Endometrial microvascular endothelial cells (primary cell): Measurements from ENCODE around the gene B3GNT3. TPM values are rescaled to one million over a fixed set of nuclear protein-coding genes. Genes with fewer than 3 reads are reported as not detected.
"Not testable (repeated sequence)": the region's sequence is repeated elsewhere in the genome, so short reads cannot be mapped to it uniquely, and the experiment has no call there.

ENCODE experiments used
- in situ Hi-C: cut with HindIII; loops from 2 replicates; pipeline ENCODE4 v1.10.0; 2017; ENCODE audit warnings: low sequenced_read_pairs, low pct_unique_long_range_greater_than_20kb; ENCODE audit errors: inconsistent ontology term
- total RNA-seq: library from RNA; depleted of rRNA; stranded (reverse); fragments of >200 nt; gene quantifications from one replicate; pipeline ENCODE4 v1.2.3, GENCODE V29; 2015; ENCODE audit errors: inconsistent ontology term

Gene B3GNT3
- total RNA-seq, 1 donor from 2014 or later: not detected

- in situ Hi-C loops: no loop called here
Measured at GRCh38 chr19:17790059-17790780, 4.7 kb upstream of the B3GNT3 start.

GRCh38 chr19:17794412-17794730, 567 bp upstream of the B3GNT3 start:
- in situ Hi-C loops: no loop called here

- in situ Hi-C loops: no loop called here
Measured at GRCh38 chr19:17795495-17795856, 538 bp downstream of the B3GNT3 start.

GRCh38 chr19:17796013-17796837, 1.3 kb downstream of the B3GNT3 start:
- in situ Hi-C loops: no loop called here

GRCh38 chr19:17796838-17797423, 2.0 kb downstream of the B3GNT3 start:
- in situ Hi-C loops: no loop called here

- in situ Hi-C loops: no loop called here
Measured at GRCh38 chr19:17797424-17798201, 2.7 kb downstream of the B3GNT3 start.

- in situ Hi-C loops: not testable (repeated sequence)
Measured at GRCh38 chr19:17798599-17798998, 3.7 kb downstream of the B3GNT3 start.

- in situ Hi-C loops: no loop called here
Measured at GRCh38 chr19:17802137-17802858, 7.4 kb downstream of the B3GNT3 start.

- in situ Hi-C loops: no loop called here
Measured at GRCh38 chr19:17803264-17803896, 8.4 kb downstream of the B3GNT3 start.

- in situ Hi-C loops: no loop called here
Measured at GRCh38 chr19:17805427-17805826, 10.5 kb downstream of the B3GNT3 start.

GRCh38 chr19:17806945-17807344, 12.0 kb downstream of the B3GNT3 start:
- in situ Hi-C loops: no loop called here

GRCh38 chr19:17807731-17808316, 12.9 kb downstream of the B3GNT3 start:
- in situ Hi-C loops: no loop called here

GRCh38 chr19:17811103-17811502, 16.2 kb downstream of the B3GNT3 start:
- in situ Hi-C loops: no loop called here

- in situ Hi-C loops: no loop called here
Measured at GRCh38 chr19:17811681-17812080, 16.7 kb downstream of the B3GNT3 start.

GRCh38 chr19:17812099-17812498, 17.2 kb downstream of the B3GNT3 start:
- in situ Hi-C loops: no loop called here

- in situ Hi-C loops: no loop called here
Measured at GRCh38 chr19:17817668-17818363, 22.9 kb downstream of the B3GNT3 start.

- in situ Hi-C loops: no loop called here
Measured at GRCh38 chr19:17821190-17821589, 26.3 kb downstream of the B3GNT3 start, which contains the start of gene INSL3. Gene INSL3 (minus strand): TSS chr19:17821519. CDS start chr19:17821506, 13 bp downstream.
